HG03354 (cell line): ENCODE measurements around the gene SLC44A2.

Experiments used
- ATAC-seq: cut with Tn5 transposase; IDR thresholded peaks from one replicate; pipeline ENCODE4 v1.9.1; 2021; ENCODE audit warnings: mild to moderate bottlenecking; ENCODE audit not compliant: unreplicated experiment, poor library complexity, severe bottlenecking

Gene SLC44A2

GRCh38 chr19:10612499-10613119 is 12.7 kb upstream of the SLC44A2 start:
- ATAC-seq = no peak

- no peak for ATAC-seq
Measured at GRCh38 chr19:10615429-10616023, 9.8 kb upstream of the SLC44A2 start.

DNA sequence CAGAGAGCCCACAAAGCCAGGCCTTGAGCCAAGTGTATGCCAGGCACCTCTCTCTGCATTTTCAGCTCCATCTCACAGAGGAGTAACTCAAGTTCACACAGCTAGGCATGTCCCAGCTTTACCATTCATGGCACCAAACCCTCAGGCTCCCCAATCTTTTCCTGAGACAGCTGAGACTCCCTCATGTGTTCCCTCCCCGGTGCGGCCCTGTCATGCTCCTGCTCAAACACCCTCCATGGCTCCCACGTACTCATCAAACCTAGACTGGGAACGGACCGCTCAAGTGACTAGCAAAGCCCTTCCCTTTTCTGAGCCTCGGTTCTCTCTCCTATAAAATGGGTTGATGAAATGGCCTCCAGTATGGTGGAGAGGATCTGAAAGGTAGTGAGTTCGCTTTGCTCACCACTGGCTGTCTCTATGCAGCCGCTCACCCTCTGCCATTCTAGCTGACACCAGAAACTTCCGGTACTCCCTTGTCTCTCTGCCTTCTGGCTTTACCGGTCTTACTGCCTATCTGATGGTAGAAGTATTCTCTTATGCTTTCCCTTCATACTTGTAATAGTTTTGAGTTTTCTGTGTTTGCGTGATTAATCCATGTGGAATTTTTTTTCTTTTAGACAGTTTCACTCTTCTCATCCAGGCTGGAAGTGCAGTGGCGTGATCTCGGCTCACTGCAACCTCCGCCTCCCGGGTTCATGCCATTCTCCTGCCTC is 7.8 kb upstream of the SLC44A2 start:
- ATAC-seq = no peak

- ATAC-seq = no peak
Measured at GRCh38 chr19:10618846-10619245, 6.5 kb upstream of the SLC44A2 start.

GRCh38 chr19:10620786-10621185 is 4.6 kb upstream of the SLC44A2 start:
- ATAC-seq = no peak

DNA sequence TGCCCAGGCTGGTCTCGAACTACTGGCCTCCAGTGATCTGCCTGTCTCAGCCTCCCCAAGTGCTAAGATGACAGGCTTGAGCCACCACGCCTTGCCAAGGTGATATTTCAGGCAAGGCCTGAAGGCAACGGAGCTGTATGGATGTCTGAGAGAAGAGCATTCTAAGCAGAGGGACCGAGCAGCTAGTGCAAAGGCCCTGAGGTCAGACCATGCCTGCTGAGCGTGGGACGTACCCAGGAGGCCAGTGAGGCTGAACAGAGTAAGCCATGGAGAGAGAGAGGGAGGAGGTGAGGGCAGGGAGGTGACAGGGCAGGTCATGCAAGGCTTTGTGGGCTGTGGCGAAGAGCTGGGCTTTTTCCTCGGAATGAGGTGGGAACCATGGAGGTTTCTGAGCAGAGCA is 3.4 kb upstream of the SLC44A2 start:
- ATAC-seq = no peak

GRCh38 chr19:10624585-10624984 is 768 bp upstream of the SLC44A2 start:
- ATAC-seq = no peak

- ATAC-seq = no peak
Measured at GRCh38 chr19:10625762-10626138, 397 bp downstream of the SLC44A2 start.

DNA sequence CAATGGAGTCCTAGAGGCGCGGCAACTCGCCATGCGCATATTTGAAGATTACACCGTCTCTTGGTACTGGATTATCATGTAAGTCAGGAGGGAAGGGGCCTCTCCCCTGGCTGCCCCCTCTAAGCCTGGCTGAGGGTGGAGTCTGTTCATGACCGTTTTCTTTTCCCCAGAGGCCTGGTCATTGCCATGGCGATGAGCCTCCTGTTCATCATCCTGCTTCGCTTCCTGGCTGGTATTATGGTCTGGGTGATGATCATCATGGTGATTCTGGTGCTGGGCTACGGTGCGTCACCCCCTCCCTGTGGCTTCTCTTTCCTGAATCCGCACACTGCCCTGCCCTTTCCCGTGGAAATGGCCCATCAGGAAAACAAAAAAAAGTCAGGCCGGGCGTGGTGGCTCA is 6.5 kb downstream of the SLC44A2 start:
- no peak for ATAC-seq

GRCh38 chr19:10634430-10634829 is 9.1 kb downstream of the SLC44A2 start:
- no peak for ATAC-seq

DNA sequence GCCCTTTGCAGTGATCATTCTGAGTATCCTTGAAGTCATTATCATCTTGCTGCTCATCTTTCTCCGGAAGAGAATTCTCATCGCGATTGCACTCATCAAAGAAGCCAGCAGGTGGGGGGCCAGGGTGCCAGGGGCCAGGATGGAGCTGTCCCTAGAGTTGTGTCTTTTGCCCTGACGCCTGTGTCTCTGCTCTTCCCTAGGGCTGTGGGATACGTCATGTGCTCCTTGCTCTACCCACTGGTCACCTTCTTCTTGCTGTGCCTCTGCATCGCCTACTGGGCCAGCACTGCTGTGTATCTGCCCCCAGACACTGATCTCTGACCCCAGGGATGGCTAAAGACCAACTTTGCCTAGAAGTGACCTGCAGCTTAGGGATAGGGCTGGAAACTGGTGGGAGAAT is 9.6 kb downstream of the SLC44A2 start:
- no peak for ATAC-seq

GRCh38 chr19:10636304-10636972 is 11.1 kb downstream of the SLC44A2 start:
- no peak for ATAC-seq

DNA sequence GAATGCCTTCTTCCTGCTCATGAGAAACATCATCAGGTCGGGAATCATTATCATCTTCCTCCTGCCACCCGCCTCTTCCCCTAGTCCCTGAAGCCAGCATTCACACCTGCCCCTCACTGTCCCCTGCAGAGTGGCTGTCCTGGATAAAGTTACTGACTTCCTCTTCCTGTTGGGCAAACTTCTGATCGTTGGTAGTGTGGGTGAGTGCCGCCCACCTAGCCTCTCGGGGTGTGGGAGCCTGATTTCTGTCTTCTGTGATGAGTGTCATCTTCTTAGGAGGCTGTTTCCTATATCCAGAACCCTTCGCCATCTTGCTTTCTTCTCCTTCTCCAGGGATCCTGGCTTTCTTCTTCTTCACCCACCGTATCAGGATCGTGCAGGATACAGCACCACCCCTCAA is 12.5 kb downstream of the SLC44A2 start:
- ATAC-seq = no peak

DNA sequence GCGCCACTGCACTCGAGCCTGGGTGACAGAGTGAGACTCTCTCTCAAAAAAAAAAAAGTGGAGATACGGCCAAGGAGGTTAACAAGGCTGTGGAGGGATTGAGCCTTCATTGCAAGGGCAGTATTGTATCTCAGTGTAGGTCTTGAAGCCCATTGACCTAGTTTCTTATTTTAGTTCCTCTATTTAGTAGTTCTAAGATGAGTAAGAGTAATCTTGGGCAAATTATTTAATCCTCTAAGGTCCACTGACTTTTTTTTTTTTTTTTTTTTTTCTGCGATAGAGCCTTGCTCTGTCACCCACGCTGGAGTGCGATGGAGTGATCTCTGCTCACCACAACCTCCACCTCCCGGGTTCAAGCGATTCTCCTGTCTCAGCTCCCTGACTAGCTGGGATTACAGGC is 14.5 kb downstream of the SLC44A2 start:
- ATAC-seq = no peak

GRCh38 chr19:10640361-10640760 is 15.0 kb downstream of the SLC44A2 start:
- no peak for ATAC-seq

DNA sequence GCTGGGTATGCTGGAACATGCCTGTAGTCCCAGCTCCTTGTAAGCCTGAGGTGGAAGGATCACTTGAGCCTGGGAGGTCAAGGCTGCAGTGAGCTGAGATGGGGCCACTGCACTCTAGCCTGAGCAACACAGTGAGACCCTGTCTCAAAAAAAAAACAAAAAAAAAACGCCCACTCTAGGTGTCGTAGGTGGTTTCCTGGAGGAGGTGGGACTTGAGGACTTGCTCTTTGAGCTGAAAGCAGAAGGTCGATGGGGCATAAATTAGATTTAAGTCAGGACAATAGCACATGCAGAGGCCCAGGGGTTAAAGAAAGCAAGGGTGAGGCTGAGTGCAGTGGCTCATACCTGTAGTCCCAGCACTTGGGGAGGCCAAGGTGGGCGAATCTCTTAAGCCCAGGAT is 15.9 kb downstream of the SLC44A2 start:
- ATAC-seq = no peak

- no peak for ATAC-seq
Measured at GRCh38 chr19:10642473-10643171, 17.3 kb downstream of the SLC44A2 start.

DNA sequence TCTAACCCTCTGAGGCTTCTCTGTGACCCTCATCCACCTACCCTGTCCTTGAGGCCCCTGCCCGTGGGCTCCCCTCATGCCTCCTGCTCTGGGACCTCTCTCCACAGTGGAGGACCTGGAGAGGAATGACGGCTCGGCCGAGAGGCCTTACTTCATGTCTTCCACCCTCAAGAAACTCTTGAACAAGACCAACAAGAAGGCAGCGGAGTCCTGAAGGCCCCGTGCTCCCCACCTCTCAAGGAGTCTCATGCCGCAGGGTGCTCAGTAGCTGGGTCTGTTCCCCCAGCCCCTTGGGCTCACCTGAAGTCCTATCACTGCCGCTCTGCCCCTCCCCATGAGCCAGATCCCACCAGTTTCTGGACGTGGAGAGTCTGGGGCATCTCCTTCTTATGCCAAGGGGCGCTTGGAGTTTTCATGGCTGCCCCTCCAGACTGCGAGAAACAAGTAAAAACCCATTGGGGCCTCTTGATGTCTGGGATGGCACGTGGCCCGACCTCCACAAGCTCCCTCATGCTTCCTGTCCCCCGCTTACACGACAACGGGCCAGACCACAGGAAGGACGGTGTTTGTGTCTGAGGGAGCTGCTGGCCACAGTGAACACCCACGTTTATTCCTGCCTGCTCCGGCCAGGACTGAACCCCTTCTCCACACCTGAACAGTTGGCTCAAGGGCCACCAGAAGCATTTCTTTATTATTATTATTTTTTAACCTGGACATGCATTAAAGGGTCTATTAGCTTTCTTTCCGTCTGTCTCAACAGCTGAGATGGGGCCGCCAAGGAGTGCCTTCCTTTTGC is 18.0 kb downstream of the SLC44A2 start:
- no peak for ATAC-seq

- ATAC-seq = no peak
Measured at GRCh38 chr19:10643968-10644259, 18.6 kb downstream of the SLC44A2 start.
